ENCODE data around the gene PDE4D. TPM values are rescaled to one million over a fixed set of nuclear protein-coding genes. Genes with fewer than 3 reads are reported as not detected.
A peak's percentile ranks its signal among the peaks of the same experiment; 100 is the strongest.

The PDE4D gene
- total RNA-seq, 4 donors from 2014 or later: 35.0 to 121 (median 63.4) TPM

DNA sequence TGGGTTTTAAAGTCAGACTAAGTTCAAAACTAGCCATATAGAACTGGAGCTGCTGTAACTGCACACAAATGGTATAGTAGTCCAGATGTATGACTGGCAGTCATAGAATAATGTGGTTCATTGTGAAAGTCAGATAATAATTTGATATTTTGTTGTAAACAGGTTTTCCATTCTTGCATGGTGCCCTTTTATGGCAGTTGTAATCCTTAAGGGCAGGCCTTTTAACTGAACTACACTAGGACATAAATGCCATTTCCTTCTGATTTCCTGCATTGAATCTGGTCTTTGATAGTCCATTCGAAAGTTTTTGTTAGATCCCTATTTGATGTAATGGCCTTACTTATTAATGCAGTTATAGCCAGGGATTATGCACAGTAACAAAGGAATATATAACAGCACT lies 632.6 kb downstream of the PDE4D start:
- TF ChIP-seq POLR2A (IDR thresholded peaks at IDR 0.05) (no peak), POLR2AphosphoS5 (IDR thresholded peaks at IDR 0.05) (no peak), EP300 (IDR thresholded peaks at IDR 0.05) (no peak)
- TF ChIP-seq, protein P1, sequence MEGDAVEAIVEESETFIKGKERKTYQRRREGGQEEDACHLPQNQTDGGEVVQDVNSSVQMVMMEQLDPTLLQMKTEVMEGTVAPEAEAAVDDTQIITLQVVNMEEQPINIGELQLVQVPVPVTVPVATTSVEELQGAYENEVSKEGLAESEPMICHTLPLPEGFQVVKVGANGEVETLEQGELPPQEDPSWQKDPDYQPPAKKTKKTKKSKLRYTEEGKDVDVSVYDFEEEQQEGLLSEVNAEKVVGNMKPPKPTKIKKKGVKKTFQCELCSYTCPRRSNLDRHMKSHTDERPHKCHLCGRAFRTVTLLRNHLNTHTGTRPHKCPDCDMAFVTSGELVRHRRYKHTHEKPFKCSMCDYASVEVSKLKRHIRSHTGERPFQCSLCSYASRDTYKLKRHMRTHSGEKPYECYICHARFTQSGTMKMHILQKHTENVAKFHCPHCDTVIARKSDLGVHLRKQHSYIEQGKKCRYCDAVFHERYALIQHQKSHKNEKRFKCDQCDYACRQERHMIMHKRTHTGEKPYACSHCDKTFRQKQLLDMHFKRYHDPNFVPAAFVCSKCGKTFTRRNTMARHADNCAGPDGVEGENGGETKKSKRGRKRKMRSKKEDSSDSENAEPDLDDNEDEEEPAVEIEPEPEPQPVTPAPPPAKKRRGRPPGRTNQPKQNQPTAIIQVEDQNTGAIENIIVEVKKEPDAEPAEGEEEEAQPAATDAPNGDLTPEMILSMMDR (IDR thresholded peaks at IDR 0.05): no peak
- Histone ChIP-seq H3K36me3 (no peaks in the 10 kb centered on the region), H3K4me1 (peaks cover 0 to 87% (median 6%) of the 10 kb centered on the region in 3 donors), H3K27ac (peak overlapping the region; percentile 38 to 77 (median 70)), H3K9me3 (no peaks in the 10 kb centered on the region), H3K4me3 (no peak overlapping the region), H3K27me3 (no peaks in the 10 kb centered on the region)
- no peak for ATAC-seq
- 60 to 68% methylated on average over 1 of the region's 1 CpG for WGBS, 2 donors (ENCODE audit: low coverage in 1 of 2)

DNA sequence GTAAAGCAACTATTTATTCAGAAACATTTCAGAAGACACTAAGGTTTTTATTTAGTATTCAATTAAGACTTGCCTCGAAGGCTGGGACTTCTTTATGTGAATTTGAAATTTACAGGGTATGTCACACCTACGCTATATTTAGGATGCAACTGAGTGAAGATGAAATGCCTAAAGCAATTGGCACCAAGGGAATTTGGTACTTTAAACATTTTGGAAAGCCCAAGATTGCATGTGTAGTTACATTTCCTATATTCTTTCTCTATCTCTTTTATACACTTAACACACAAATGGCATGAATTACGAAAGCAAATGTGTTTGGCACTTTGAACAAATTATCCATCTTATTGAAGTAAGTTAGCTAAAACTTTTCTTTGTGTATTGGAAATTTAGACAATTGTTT lies 633.3 kb downstream of the PDE4D start:
- TF ChIP-seq POLR2A (IDR thresholded peaks at IDR 0.05) (no peak), POLR2AphosphoS5 (IDR thresholded peaks at IDR 0.05) (no peak), EP300 (IDR thresholded peaks at IDR 0.05) (no peak)
- TF ChIP-seq, protein P1 (IDR thresholded peaks at IDR 0.05): no peak
- H3K4me1 ChIP-seq: peaks cover 0 to 86% (median 4%) of the 10 kb centered on the region in 3 donors
- no peaks in the 10 kb centered on the region for H3K9me3 ChIP-seq
- no peaks in the 10 kb centered on the region for H3K27me3 ChIP-seq
- H3K27ac ChIP-seq: peak overlapping the region in 2 of 4 donors; percentile 72 to 77
- no peaks in the 10 kb centered on the region for H3K36me3 ChIP-seq
- 33 to 87% methylated on average over 1 to 3 of the region's 3 CpGs for WGBS, 2 donors (ENCODE audit: low coverage in 1 of 2)
- no peak for ATAC-seq
- H3K4me3 ChIP-seq: no peak overlapping the region

DNA sequence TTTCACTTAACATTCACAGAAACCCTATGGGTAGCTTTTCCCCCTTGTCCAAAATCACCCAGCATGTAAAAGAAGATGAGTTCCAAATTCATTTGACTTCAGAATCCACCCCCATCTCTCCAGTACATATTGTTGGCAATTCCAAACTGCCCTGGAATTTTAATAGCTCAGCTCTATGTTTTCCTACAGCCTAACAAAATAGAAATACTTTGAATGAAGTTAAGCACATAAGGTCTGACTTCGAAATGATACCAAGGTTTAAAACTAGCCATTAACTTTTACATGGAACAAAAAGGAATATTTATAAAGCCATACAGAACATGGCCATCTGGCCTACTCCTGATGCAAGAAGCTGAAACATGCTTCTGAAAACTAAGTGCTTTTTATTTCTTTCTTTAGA lies 634.3 kb downstream of the PDE4D start:
- peak overlapping the region; percentile 28 to 77 (median 66) for H3K27ac ChIP-seq
- 40 to 44% methylated on average over 1 of the region's 1 CpG for WGBS, 2 donors (ENCODE audit: low coverage in 1 of 2)
- H3K4me3 ChIP-seq: no peak overlapping the region
- H3K36me3 ChIP-seq: no peaks in the 10 kb centered on the region
- H3K27me3 ChIP-seq: no peaks in the 10 kb centered on the region
- no peak for ATAC-seq
- H3K4me1 ChIP-seq: peaks cover 0 to 79% (median 4%) of the 10 kb centered on the region in 3 donors
- H3K9me3 ChIP-seq: no peaks in the 10 kb centered on the region
- TF ChIP-seq POLR2A (IDR thresholded peaks at IDR 0.05) (no peak), EP300 (IDR thresholded peaks at IDR 0.05) (no peak), POLR2AphosphoS5 (IDR thresholded peaks at IDR 0.05) (no peak)
- TF ChIP-seq, protein P1 (IDR thresholded peaks at IDR 0.05): no peak

DNA sequence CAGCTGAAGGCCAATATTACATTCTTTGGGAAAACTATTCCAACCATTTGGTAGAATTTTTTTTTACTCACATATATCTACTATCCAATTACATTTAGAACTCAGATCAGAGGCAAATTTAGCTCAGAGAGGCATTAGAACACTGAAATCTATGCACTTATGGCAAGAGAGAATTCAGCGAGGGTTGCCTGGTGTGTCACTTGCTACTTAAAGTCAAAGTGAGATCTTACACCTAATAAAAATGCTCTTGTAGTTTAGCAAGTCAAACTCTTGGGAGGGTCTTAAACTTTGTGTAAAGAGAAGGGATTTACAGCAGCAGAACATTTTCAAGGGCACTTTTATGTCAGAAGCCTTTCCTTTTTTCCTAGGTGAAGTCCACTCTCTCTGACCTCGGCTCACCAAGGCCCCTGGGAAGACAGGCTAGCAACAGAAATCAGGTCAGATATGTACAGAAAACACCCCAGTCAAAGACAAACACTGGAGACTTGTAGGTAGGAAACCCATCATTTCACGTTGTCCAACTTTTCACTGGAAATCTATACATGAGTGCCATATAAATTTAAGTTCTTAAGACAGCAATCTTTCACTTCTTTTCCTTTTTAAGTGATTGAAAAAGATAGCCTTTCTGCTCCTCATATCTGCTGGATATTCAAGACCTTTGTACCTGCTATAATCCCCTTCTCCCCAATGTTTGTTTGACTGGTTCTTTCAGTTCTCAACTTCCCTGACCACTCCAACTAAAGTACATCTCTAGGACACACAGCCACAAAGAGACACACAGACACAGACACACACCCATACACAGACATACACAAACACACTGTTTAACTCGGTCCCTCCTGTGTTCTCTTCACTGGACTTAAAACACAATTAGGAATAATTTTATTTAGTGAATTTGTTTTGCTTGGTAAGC lies 635.8 kb downstream of the PDE4D start:
- Histone ChIP-seq H3K27me3 (no peaks in the 10 kb centered on the region), H3K4me3 (no peak overlapping the region), H3K36me3 (no peaks in the 10 kb centered on the region), H3K9me3 (no peaks in the 10 kb centered on the region), H3K4me1 (peaks cover 0 to 79% (median 6%) of the 10 kb centered on the region in 3 donors), H3K27ac (peak overlapping the region; percentile 43 to 72 (median 68))
- WGBS, 2 donors (ENCODE audit: low coverage in 1 of 2): 82 to 90% methylated on average over 3 to 4 of the region's 4 CpGs
- no peak for ATAC-seq
- TF ChIP-seq POLR2AphosphoS5 (IDR thresholded peaks at IDR 0.05) (no peak), POLR2A (IDR thresholded peaks at IDR 0.05) (no peak)
- TF ChIP-seq, protein P1 (IDR thresholded peaks at IDR 0.05): no peak
